RPMI7951 (cell line): ENCODE data around the gene TSPAN9. TPM values are rescaled to one million over a fixed set of nuclear protein-coding genes. Genes with fewer than 3 reads are reported as not detected.
"Not testable (repeated sequence)": the region's sequence is repeated elsewhere in the genome, so short reads cannot be mapped to it uniquely, and the experiment has no call there.

Experiments used
- DNase-seq: peaks from one replicate; pipeline ENCODE4 v3.0.0-alpha.2; 2012; ENCODE audit warnings: low read depth
- total RNA-seq: library from RNA; depleted of rRNA; stranded (reverse); fragments of >200 nt; shearing (Covaris generic); gene quantifications from 2 replicates; pipeline ENCODE4 v1.2.3, GENCODE V29; 2014

Gene TSPAN9
- total RNA-seq, 1 experiment from 2014 or later: 37.6 TPM

- no peak for DNase-seq
These were observed 33.0 kb upstream of the TSPAN9 start for GRCh38 chr12:3044141-3044630.

DNA sequence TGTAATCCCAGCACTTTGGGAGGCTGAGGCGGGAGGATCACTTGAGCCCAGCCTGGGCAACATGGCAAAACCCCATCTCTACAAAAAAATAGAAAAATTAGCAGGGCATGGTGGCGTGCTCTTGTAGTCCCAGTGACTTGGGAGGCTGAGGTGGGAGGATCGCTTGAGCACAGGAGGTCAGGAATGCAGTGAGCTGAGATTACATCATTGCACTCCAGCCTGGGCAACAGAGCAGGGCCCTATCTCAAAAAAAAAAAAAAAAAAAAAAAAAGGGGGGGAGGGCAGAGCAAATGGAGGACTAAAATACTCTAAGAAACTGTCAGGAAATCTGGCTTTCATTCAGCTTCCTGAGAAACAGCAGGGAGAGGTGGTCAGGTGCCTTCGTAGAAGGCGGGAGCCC lies 31.7 kb upstream of the TSPAN9 start:
- no peak for DNase-seq

DNA sequence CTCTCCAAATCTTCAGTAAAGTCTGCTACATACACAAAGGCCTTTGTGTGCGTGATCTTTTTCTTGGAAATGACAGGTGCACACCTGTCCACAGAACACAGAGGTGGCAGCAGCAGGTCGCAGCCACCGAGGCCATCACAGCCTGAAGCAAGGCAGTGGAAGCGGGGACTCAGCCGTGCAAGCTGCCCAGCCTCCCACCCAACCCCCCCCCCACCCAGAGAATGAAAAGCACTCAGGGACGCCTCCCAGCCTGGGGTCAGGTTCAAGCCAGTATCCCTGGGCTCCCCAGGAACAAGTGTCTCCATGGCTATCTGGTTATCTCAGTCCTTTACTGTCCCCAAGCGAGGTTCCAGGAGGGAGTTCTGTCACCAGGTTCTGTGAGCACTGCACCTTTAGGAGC lies 31.2 kb upstream of the TSPAN9 start:
- DNase-seq: no peak

DNA sequence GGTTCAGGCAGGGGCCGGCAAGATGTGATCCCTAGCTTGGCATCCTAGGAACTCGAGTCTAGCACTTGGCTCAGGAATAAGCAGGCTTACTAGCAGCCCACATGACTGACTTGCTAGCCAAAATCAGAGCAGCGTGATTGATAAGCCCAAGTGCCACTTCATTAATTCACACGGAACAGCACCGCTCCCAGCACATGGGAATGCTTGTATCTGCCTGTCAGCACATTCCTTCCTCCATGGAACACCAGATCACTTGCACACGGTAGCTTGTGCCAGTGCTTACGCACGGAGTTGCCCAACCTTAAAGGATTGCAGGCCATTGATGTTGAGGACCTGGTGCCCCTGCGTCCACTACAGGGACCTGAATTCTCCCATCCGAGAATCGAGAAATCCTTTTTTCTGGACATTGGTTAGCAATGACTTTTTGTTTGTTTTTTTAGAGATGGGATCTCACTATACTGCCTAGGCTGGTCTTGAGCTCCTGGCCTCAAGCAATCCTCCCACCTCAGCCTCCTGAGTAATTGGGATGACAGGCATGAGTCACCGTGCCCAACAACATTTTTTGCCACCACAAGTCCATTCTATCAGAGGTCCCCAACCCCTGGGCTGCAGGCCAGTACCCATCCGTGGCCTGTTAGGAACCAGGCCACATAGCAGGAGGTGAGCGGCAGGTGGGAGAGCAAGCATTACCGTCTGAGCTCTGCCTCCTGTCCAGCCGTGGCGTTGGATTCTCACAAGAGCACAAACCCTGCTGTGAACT lies 30.6 kb upstream of the TSPAN9 start:
- DNase-seq: peak; percentile 63

DNA sequence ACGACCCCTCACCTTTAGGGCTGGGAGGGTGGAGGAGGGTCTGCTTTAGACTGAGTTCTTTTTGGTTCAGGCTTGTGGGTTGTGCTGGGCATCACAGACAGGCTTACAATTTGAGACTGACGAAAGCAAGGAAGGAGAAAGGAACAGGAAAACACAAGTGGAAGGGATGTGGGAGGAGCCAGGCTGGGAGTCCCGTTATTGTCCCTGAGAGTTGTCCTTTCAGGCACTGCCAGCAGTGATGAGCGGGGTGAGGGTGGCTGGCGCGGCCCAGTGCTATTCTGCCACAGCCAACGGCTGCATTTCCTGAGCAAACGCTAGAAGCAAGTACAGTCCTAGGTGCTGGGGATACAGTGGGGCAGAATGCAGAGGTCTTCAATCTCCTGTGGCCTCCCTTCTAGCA lies 29.2 kb upstream of the TSPAN9 start:
- DNase-seq: no peak

DNA sequence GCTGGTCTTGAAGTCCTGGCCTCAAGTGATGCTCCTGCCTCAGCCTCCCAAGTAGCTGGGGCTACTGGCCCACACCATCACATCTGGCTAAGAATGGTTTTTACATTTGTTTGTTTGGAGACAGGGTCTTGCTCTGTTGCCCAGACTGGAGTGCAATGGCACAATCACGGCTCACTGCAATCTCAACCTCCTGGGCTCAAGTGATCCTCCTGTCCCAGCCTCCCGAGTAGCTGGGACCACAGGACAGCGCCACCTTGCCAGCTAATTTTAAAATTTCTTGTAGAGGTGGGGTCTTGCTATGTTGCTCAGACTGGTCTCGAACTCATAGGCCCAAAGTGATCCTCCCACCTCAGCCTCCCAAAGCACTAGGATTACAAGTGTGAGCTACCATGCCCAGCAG lies 28.6 kb upstream of the TSPAN9 start:
- no peak for DNase-seq

DNA sequence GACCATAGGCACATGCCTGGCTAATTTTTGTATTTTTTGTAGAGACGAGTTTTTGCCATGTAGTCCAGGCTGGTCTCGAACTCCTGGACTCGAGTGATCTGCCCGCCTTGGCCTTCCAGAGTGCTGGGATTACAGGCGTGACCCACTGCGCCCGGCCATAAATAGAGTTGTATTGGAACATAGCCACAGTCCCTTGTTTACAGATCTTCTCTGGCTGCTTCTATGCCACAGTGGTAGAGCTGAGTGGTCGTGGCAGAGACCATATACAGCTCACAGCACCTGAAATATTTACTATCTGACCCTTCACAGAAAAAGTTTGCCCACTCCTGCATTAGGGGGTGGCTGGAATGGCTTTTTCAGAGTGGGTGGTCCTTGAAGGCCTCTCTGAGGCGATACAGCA lies 28.0 kb upstream of the TSPAN9 start:
- DNase-seq: no peak

GRCh38 chr12:3049611-3050249 lies 27.4 kb upstream of the TSPAN9 start:
- no peak for DNase-seq

DNA sequence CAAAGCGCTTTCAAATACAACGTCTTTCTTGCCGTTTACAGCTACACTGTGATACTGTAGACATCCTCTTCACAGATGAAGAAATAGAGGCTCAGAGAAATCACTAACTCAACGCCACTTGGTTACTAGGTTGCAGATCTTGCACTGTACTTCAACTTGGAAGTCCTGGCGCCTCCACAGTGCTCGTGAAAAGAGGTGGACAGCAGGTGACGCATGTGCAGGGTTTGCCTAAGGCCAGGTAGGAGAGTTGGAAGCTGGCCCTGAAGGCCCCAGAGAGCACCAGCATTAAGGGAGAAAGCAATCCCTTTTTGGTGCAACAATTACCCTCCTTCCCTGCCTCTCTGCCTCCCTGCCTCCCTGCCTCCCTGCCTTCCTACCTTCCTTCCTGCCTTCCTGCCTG lies 22.8 kb upstream of the TSPAN9 start:
- DNase-seq: no peak

GRCh38 chr12:3055026-3055703 lies 22.0 kb upstream of the TSPAN9 start:
- DNase-seq: no peak

DNA sequence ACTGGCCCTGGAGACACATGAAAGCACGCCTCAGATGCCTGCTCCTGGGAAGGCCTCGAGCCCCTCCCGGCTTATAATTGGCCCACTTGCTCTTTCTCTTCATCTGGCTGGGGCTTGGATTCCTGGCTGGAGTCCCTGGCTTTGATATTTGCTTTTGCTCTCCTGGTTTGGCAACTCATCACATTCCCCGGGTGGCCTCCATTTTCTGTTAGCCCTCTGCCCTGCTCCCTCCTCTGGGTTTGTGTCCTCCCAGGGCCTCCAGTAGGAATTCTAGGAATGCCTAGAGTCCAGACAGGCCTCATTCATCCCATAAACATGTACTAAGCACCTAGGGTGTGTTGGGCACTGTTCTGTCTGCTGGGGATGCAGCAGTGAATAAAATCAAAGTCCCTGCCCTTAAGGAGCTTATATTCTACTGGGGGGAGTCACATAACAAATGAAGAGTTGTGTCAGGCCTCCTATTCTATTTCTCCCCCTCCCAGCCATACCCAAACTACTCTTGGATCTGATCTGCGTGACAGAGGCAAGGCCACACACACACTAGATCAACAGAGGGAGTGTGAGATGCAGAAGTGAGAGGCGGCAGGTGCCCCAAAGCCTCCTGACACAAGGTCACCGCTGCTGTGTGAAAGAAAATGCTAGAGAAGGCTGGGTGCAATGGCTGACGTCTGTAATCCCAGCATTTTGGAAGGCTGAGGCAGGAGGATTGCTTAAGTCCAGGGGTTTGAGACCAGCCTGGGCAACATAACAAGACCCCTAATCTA lies 21.3 kb upstream of the TSPAN9 start:
- DNase-seq: no peak

- DNase-seq: peak; percentile 41
These were observed 16.1 kb upstream of the TSPAN9 start for GRCh38 chr12:3061059-3061458.

DNA sequence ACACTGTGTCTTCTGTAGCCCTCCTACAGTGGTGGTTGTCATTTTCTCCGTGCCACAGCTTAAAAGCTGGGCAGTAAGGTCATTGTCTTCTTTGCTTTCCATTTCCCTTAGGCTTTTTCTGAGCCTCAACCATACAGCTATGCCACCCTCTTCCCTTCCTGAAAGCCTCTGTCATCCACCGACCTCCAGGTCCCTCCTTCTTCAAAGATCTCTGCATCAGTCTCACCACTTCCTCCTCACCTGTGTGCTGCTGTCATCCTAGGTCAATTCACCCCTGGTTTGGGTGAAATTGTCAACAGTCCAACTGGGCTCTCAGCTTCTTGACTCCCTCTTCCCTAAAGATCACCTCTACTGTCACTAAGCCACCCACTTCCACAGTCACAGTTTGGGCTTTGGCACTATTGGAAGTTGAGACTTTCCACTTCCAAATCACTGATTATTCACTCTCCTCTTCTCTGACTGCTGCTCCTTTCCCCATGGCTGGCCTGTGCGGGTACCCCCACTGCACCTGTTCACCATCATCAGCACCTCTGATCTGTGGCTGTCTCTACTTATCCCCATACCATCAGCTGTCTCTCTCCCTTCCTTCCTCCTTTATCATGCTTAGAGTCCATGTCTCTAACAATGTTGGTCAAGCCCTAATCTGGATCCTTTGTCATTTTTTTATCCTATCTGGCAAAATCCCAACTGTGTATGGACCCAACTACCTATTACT lies 15.5 kb upstream of the TSPAN9 start:
- DNase-seq: no peak

GRCh38 chr12:3065300-3065699 lies 11.9 kb upstream of the TSPAN9 start:
- no peak for DNase-seq

GRCh38 chr12:3065846-3066245 lies 11.3 kb upstream of the TSPAN9 start:
- DNase-seq: not testable (repeated sequence)

DNA sequence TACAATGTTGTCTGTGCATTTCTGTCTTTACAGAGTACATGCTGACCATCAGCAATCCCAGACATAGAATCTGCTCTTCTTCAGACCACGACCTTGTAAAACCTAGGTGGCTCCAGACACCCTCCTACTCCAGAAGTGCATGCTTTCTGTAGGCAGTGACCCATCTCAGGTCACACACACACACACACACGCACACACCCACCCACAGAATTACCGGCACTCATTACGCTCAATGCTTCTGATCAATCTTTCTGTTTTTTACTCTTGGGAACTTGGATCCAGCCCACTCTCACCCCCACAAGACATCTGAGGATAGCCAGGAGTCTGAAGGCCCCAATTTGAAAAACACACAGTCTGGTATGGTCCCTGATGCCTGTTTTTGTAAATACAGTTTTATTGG lies 7.5 kb upstream of the TSPAN9 start:
- DNase-seq: no peak

DNA sequence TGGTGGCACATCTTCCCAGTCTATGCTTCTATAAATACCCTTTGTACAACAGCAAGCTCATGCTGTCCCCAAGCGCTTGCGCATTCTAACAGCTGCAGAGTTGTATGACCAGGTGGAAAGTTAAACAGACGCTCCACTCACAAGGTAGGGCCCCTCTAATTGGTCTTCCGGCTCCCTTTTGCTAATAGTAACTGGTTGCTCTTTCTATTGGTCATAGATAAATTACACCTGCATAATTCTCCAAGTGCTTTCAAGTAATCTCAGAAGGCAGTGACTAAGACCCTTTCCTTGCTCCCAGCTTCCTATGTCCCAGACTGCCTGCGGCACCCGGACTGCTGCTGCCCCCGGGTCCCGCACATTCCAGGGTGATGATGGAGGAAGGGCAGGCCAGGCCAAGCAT lies 6.1 kb upstream of the TSPAN9 start:
- no peak for DNase-seq

GRCh38 chr12:3071710-3072109 lies 5.5 kb upstream of the TSPAN9 start:
- DNase-seq: no peak

DNA sequence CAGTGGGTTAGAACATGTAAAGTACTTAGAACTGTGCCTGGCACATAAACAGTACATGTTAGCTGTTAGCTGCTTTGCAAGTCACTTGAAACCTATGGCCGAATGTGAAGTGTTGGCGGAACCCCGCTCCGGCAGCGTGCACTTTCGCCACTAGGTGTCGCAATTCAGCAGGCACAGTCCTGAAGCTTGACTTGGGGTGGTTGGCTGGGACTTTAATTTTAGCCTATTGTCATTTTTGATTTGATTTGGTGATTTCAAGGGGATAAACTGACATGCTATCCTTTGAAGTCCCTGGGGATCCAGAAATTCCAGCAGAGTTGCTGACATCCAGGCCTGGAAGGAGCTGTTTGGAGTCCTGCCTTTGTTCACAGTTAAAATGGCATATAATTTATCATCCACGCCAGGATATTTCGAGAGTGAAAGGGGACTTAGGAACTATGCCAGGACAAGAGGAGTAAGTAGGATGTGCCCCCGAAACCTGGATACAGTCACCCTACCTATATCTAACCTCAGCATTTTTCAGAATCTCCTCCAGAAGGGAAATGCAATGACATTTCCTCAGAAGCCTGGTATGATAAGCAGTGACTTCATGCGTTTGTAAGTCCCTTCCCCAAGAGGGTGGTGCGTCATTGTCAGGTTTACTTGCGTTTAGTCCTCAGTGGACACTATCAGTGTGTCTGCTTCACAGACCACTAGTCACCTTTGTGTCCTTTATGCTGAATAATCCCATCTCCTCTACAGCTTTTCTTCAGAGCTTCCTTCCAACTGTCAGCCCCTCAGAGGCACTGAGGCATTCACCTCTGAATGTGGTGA lies 3.5 kb upstream of the TSPAN9 start:
- peak; percentile 77 for DNase-seq

- DNase-seq: no peak
These were observed 1.9 kb upstream of the TSPAN9 start for GRCh38 chr12:3075315-3075714.
